HT-29 (cell line): ENCODE measurements around the gene AGPAT4. TPM values are rescaled to one million over a fixed set of nuclear protein-coding genes. Genes with fewer than 3 reads are reported as not detected.

ENCODE experiments used
- DNase-seq: peaks from one replicate; pipeline ENCODE4 v3.0.0-alpha.2; 2015; ENCODE audit warnings: low spot score
- total RNA-seq: library from RNA; depleted of rRNA; stranded (reverse); fragments of >200 nt; shearing (Covaris generic); gene quantifications from 2 replicates; pipeline ENCODE4 v1.2.3, GENCODE V29; 2014

Gene AGPAT4
- total RNA-seq, 1 experiment from 2014 or later, result 0.56 TPM

- no peak for DNase-seq
Measured at GRCh38 chr6:161166677-161167076, 107.2 kb downstream of the AGPAT4 start.

DNA sequence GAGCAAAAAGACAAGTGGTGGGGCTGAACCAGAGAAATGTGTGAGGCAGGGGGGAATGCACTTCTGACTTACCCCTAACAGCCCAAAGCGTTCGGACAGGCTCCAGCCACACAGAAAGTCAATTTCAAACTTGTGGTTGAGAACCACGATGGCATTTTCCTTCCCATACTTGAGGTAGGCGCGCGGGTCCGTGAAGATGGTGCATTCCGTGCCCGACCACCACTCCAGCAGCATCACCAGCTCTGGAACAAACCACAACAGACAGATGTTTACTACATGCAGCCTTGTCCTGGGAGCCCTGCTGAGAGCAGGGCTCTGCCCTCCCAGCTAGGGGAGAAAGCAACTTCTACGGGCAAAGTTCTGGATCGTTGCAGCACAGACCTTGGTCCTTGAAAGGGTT is 107.7 kb downstream of the AGPAT4 start:
- no peak for DNase-seq

- no peak for DNase-seq
Measured at GRCh38 chr6:161164182-161164625, 109.7 kb downstream of the AGPAT4 start.

GRCh38 chr6:161163466-161164181 is 110.2 kb downstream of the AGPAT4 start:
- DNase-seq, result no peak

DNA sequence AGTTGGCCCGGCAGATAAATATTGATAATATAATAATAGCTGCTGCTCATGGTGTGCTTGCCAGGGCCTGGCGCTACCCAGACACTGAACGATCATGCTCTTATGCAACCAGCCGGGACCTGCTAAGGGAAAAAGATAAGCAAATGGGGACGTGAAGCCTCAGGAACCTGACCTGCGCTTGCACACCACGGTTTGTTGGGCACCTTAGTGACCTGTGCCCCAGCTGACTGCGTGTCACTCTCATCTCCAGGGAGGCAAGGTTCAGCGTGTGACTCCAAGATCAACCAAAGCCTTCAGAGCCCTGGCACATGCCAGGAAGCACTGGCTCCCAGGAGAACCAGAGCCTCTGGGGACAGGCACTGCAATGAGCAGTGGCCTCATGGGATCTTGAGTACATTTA is 111.1 kb downstream of the AGPAT4 start:
- no peak for DNase-seq

DNA sequence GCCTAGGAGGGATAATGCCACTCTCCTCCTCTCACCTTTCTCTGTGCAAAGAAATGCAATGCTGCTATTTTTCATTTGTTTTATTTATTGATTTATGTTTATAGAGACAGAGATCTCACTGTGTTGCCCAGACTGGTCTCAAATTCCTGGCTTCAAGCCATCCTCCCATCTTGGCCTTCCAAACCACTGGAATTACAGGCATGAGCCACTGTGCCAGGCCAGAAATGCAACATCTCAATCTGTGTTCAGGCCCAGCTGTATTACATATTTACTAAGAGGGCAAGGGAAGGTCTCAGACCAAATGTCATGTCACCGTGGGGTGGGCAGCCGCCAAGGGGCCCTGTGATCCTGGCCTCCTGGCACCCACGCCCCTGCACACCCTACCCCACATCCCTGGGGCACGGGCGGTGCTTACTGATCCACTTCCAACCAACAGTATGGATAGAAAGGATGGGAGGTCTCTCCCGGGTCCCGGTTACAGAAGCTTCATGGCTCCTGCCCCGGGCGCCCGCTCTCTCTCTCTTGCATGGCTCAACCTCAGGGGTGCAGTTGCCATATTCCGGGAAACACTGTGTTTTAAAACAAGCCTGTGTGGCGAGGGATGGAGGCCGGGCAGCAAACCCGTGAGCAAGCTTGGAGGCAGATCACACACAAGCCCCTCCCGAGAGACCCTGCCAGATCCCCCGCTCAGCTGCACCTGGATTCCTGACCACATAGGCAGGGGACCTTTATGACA is 111.8 kb downstream of the AGPAT4 start:
- no peak for DNase-seq

- DNase-seq, result no peak
Measured at GRCh38 chr6:161161121-161161520, 112.7 kb downstream of the AGPAT4 start.

DNA sequence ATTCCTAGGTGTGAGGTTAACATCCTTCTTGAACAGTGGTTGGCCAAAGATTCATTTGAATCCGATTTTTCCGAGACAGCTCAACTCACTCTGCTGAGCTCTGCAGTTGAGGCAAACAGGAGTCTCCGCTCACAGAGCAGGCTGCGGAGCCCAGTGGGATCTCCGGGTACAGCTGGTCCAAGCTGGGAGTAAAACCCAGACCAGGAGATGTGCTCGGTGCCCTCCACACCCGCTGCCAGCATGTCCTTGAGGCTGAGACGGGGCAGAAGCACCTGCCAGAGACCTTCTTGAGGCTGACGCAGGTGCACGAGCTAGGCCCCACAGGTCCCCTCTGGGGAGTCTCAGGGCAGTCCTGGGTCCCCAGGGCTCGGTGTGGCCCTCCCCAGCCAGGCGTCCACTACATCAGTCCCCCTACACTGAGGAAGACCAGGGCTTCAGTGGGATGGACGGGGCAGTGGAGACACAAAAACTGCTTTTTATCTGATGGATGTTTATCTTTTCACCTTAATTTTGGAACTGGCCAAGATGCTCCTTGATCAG is 119.0 kb downstream of the AGPAT4 start:
- DNase-seq, result no peak

DNA sequence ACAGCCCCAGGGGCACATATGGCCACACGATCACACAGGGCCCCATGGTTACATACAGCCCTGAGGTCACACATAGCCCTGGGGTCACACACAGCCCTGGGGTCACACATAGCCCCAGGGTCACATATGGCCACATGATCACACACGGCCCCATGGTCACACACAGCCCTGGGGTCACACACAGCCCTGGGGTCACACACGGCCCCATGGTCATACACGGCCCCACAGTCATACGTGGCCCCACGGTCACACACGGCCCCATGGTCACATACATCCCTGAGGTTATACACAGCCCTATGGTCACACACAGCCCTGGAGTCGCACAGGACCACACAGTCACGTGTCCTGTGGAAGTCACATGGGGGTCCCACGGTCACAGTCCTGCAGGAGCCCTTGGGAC is 120.1 kb downstream of the AGPAT4 start:
- DNase-seq, result no peak

- peak; percentile 15 for DNase-seq
Measured at GRCh38 chr6:161152907-161153662, 120.8 kb downstream of the AGPAT4 start.

GRCh38 chr6:161152527-161152862 is 121.4 kb downstream of the AGPAT4 start:
- no peak for DNase-seq

- no peak for DNase-seq
Measured at GRCh38 chr6:161151660-161152526, 122.0 kb downstream of the AGPAT4 start.

GRCh38 chr6:161151059-161151645 is 122.7 kb downstream of the AGPAT4 start:
- DNase-seq, result no peak

DNA sequence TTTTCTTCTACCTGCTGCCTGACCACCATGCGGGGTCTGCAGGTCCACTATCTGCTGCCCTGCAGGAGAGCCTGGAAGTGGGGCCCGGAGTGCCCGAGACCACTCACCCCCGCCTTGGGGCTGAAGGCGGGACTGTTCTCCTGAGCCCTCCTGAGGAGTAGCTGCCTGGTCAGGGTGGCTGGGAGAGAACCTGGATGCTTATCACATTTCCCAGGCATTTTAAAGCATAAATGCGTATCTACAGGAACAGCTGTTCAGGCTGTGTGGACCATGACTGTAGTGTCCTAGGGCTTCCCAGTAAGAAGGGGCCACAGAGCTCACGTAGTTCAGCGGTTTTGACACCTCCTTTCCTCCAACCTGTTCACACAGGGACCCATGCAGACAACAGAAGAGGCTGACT is 123.3 kb downstream of the AGPAT4 start:
- no peak for DNase-seq

DNA sequence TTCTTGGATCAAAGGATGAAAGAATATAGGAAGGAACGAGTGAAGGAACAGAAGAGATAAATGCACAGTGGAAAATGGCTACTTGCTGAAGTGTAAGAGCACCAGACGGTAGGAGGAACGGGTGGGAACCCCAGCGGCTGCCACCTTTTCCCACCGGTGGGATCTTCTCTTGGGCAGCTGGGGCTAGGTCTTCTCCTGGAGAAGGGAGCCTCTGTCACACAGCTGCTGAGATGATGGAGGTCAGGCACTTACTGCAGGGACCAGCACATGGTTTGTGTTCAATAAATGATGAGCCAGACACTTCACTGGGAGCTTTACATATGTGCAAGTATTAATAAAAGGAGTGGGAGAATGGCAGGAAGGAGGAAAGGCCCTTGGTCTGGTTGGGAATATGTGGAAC is 123.7 kb downstream of the AGPAT4 start:
- no peak for DNase-seq

DNA sequence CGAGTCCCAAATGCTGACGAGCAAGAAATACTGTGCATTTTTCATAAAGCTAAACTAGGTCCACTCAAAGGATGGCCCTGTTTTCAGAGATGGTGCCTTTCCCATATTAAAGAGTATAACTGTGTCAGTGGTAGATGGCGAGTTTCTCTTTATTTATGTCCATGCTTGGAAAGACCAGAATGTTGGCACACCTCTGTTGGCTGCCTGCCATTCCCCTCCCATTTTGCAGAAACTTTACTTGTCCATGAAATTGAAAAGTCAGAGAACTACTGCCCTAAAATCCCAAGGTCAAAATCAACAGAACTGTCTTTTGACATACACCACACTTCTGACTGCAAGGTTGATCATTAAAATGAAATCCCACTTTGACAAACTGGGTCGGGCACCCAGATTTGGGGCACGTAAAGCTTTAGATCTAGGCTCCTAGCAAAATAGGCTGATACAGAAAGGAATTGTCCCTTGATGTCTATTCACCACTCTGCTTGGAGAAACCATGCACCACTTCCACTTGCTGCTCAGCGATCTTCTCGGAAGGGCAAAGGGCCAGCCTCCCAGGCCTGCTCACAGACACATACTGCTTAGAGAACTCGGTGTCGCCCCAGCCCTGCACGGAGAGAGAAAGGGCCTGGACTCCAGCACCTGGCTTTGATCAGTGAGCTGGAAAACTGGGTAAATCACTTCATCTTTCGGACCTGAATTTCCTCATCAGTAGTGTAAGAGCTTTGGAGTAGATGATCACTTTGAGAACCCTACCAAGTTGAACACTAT is 130.0 kb downstream of the AGPAT4 start:
- no peak for DNase-seq

DNA sequence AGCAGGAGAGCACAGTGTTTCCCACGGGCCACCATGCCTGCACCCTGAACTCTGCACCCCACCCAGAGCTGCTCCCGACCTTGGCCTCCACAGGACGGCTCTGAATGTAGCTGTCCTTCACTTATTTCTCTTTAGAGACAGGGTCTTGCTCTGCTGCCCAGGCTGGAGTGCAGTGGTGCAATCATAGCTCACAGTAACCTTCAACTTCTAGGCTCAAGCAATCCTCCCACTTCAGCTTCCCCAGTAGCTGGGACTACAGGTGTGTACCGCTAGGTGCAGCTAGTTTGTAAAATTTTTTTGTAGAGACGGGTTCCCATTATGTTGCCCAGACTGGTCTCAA is 130.9 kb downstream of the AGPAT4 start:
- DNase-seq, result no peak

DNA sequence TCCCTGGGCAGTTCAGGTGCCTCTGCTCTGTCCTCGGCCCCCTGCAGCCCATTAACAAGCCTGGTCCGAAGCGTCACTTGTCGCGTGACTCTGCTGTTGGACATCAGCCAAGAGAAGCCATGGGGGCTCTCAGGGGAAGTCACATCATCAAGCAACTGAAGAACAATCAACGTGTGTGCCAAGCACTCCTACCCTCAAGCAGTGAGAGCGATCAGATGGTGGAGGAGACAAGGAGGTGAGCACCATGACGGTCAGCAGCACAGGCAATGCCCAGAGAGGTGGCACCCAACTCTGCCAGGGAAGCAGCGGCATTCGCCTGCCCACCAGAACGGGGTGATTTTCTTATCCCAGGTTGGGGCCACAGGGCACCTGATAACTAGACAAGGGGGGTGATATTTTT is 132.7 kb downstream of the AGPAT4 start:
- no peak for DNase-seq

DNA sequence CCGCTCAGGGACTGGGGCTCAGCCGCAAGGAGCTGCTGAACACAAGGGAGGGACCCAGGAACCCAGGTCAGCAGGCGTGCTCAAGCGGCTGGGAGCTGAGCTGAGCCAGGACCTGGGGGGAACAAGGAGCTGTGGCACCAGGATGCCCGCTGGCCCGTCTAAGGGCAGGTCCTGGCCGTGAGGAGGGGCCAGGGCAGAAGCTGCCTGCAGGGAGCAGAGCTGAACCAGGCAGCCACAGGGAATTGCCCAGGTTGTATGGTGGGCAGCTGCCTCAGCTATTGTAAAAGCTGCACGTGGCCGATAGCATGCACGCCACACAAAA is 133.3 kb downstream of the AGPAT4 start:
- DNase-seq, result no peak

DNA sequence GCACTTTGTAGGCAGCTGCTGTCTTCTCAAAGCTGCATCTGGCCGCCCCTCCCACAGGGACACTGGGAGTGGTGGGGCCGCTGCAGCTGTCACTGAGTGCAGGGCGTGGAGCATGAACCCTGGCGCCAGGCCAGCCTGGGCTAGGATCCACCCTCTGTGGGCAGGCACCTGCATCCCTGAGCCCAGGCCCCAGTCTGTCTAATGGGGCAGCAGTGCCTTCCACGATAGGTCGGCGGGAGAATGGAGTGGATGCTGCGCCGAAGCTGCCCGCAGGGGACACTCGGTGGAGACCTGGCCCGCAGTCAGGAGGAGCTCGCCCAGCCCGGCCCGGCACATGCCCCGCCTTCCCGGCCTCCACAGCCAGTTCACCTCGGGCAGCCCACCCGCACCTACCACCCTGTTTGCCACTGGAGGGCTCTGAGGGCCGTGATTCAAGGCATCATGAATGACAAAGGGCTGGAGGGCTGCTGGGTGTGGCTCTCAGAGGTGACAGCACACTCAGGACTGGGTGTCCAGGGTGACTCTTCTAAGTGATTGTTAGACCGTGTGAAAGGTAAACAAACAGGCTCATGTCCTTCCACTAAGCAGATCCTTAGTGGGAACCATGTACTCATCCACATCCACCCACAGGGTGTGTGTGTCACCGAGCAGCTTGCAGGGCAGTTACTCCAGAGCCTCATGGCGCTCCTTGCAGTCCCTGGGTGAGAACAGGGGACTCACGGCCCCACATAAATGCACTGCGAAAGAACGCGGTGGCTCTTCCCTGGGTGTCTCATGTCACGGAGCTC is 133.9 kb downstream of the AGPAT4 start:
- no peak for DNase-seq
